Astrocyte (in vitro differentiated cells and primary cell): Measurements from ENCODE around the gene PGBD2.

Source experiments
- EZH2 ChIP-seq: IDR thresholded peaks from 2 replicates; pipeline ENCODE4 v1.6.1; 2012; ENCODE audit warnings: mild to moderate bottlenecking, low read length, inconsistent platforms; ENCODE audit not compliant: insufficient read depth
- TF ChIP-seq, protein P1 (sequence below): IDR thresholded peaks from 2 replicates; pipeline ENCODE4 v1.5.1; 2011; ENCODE audit warnings: low read depth, mild to moderate bottlenecking, inconsistent platforms, low read length, moderate library complexity; ENCODE audit not compliant: insufficient read depth

DNA sequence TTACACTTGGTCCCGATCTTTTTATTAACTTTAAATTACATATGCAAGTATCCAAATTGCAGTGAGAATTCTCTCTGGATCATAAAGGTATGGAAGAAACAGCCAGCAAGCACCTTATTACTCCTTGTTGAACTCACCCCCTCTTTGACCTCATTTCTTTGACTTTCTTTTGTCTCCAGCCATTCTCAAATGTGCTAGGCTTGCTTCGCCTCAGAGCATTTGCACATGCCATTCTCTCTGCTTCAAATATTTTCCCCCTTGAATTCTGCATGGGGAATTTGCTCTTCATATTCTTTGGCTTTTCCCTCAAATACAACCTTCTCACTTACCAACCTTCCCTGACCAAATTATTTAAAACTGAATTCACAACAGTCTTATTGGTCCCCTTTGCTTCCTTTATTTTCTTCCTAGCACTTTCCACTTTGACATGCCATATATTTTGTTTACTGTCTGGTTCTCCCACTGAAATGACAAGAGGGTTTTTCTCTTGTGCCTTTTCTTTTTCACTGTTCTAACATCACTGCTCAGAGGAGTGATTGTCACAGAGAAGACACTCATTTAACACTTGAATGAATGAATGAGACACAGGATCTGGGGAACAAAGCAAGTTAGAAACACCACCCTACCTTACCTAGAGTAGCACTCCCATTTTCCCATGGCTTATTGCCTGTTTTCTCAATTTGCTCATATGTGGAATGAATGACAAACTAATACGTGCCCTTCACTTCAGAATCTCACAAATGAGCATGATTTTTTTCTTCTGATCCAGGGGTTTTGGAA, 1.4 kb upstream of the PGBD2 start:
- TF ChIP-seq, protein P1, sequence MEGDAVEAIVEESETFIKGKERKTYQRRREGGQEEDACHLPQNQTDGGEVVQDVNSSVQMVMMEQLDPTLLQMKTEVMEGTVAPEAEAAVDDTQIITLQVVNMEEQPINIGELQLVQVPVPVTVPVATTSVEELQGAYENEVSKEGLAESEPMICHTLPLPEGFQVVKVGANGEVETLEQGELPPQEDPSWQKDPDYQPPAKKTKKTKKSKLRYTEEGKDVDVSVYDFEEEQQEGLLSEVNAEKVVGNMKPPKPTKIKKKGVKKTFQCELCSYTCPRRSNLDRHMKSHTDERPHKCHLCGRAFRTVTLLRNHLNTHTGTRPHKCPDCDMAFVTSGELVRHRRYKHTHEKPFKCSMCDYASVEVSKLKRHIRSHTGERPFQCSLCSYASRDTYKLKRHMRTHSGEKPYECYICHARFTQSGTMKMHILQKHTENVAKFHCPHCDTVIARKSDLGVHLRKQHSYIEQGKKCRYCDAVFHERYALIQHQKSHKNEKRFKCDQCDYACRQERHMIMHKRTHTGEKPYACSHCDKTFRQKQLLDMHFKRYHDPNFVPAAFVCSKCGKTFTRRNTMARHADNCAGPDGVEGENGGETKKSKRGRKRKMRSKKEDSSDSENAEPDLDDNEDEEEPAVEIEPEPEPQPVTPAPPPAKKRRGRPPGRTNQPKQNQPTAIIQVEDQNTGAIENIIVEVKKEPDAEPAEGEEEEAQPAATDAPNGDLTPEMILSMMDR = no peak
- TF ChIP-seq EZH2 = no peak
